Endothelial cell of umbilical vein (primary cell): Measurements from ENCODE around the gene ALOX5.

Experiments
- EZH2 ChIP-seq: IDR thresholded peaks from 2 replicates; pipeline ENCODE4 v1.6.1; 2012; ENCODE audit warnings: borderline replicate concordance, low read depth, mild to moderate bottlenecking, moderate library complexity, low read length, inconsistent platforms; ENCODE audit not compliant: severe bottlenecking
- FOS ChIP-seq: IDR thresholded peaks from 2 replicates; pipeline ENCODE4 v1.6.1; 2011; ENCODE audit warnings: mild to moderate bottlenecking, low read length, moderate library complexity, borderline replicate concordance; ENCODE audit not compliant: insufficient read depth
- GATA2 ChIP-seq: IDR thresholded peaks from 2 replicates; pipeline ENCODE4 v1.7.0; 2011; ENCODE audit warnings: low read depth, mild to moderate bottlenecking, moderate library complexity, mixed read lengths, low read length; ENCODE audit not compliant: insufficient read length, insufficient read depth
- JUN ChIP-seq: IDR thresholded peaks from 2 replicates; pipeline ENCODE4 v1.6.1; 2011; ENCODE audit warnings: borderline replicate concordance, low read depth; ENCODE audit not compliant: insufficient read length, insufficient read depth
- MAX ChIP-seq: IDR thresholded peaks from 2 replicates; pipeline ENCODE4 v1.6.1; 2011; ENCODE audit not compliant: insufficient read depth, insufficient read length
- POLR2A ChIP-seq: IDR thresholded peaks from 2 replicates; pipeline ENCODE4 v1.6.1; 2012; ENCODE audit warnings: low read depth, mild to moderate bottlenecking, control low read depth, low read length
- POLR2AphosphoS5 ChIP-seq: IDR thresholded peaks from 2 replicates; pipeline ENCODE4 v1.6.1; 2012; ENCODE audit warnings: low read depth, mild to moderate bottlenecking, control low read depth, low read length, moderate library complexity; ENCODE audit not compliant: insufficient read depth
- TF ChIP-seq, protein P1 (sequence below), 2 donors: IDR thresholded peaks; 1 replicate in 1 of 2; 2 replicates in 1 of 2; pipeline ENCODE4 v1.5.1; 2011; ENCODE audit warnings: low read length in 2 of 2, mild to moderate bottlenecking in 2 of 2, moderate library complexity in 2 of 2, control low read depth in 1 of 2, inconsistent platforms in 1 of 2, low read depth in 1 of 2; ENCODE audit not compliant: insufficient read depth in 1 of 2; ENCODE audit errors: extremely low read depth in 1 of 2

GRCh38 chr10:45432113-45432512, 58.1 kb downstream of the ALOX5 start:
- TF ChIP-seq, protein P1, sequence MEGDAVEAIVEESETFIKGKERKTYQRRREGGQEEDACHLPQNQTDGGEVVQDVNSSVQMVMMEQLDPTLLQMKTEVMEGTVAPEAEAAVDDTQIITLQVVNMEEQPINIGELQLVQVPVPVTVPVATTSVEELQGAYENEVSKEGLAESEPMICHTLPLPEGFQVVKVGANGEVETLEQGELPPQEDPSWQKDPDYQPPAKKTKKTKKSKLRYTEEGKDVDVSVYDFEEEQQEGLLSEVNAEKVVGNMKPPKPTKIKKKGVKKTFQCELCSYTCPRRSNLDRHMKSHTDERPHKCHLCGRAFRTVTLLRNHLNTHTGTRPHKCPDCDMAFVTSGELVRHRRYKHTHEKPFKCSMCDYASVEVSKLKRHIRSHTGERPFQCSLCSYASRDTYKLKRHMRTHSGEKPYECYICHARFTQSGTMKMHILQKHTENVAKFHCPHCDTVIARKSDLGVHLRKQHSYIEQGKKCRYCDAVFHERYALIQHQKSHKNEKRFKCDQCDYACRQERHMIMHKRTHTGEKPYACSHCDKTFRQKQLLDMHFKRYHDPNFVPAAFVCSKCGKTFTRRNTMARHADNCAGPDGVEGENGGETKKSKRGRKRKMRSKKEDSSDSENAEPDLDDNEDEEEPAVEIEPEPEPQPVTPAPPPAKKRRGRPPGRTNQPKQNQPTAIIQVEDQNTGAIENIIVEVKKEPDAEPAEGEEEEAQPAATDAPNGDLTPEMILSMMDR (IDR thresholded peaks at IDR 0.05; ENCODE audit: extremely low read depth in 1 of 2, insufficient read depth in 1 of 2, low read depth in 1 of 2, low read length in 2 of 2) = no peak
- TF ChIP-seq POLR2A = no peak
- no peak for TF ChIP-seq MAX
- TF ChIP-seq EZH2 = no peak
- no peak for TF ChIP-seq POLR2AphosphoS5
- TF ChIP-seq FOS = no peak
- no peak for TF ChIP-seq GATA2
- TF ChIP-seq JUN = no peak
